Activated CD8-positive, alpha-beta memory T cell treated with anti-CD3 and anti-CD28 coated beads for 1 hour (primary cell): ENCODE results near the gene BRF1.
"Not testable (repeated sequence)": the region's sequence is repeated elsewhere in the genome, so short reads cannot be mapped to it uniquely, and the experiment has no call there.

Experiments used
- DNase-seq, 2 donors: peaks; one replicate each; pipeline ENCODE4 v3.0.0-alpha.2; 2020; ENCODE audit warnings: low read depth in 1 of 2; ENCODE audit errors: extremely low read depth in 1 of 2

The BRF1 gene

GRCh38 chr14:105292826-105293711 is 7.7 kb downstream of the BRF1 start:
- no peak for DNase-seq

- no peak for DNase-seq
Measured at GRCh38 chr14:105290621-105291346, 10.0 kb downstream of the BRF1 start.

- not testable (repeated sequence) for DNase-seq
Measured at GRCh38 chr14:105288936-105289335, 11.9 kb downstream of the BRF1 start.

- no peak for DNase-seq
Measured at GRCh38 chr14:105287249-105288102, 13.3 kb downstream of the BRF1 start.

- no peak for DNase-seq
Measured at GRCh38 chr14:105286759-105287144, 14.0 kb downstream of the BRF1 start.

- no peak for DNase-seq
Measured at GRCh38 chr14:105285174-105285573, 15.6 kb downstream of the BRF1 start.

GRCh38 chr14:105283899-105284298 is 16.9 kb downstream of the BRF1 start:
- DNase-seq, result no peak

- DNase-seq, result no peak
Measured at GRCh38 chr14:105283028-105283427, 17.8 kb downstream of the BRF1 start.

- DNase-seq, result no peak
Measured at GRCh38 chr14:105282098-105282725, 18.6 kb downstream of the BRF1 start.

- DNase-seq, result no peak
Measured at GRCh38 chr14:105281371-105282097, 19.3 kb downstream of the BRF1 start.

GRCh38 chr14:105280525-105280924 is 20.3 kb downstream of the BRF1 start:
- no peak for DNase-seq

- no peak for DNase-seq
Measured at GRCh38 chr14:105279642-105280361, 21.0 kb downstream of the BRF1 start.

- DNase-seq, result not testable (repeated sequence)
Measured at GRCh38 chr14:105277448-105277847, 23.4 kb downstream of the BRF1 start.

- no peak for DNase-seq
Measured at GRCh38 chr14:105275267-105275946, 25.4 kb downstream of the BRF1 start.

GRCh38 chr14:105274637-105275036 is 26.2 kb downstream of the BRF1 start:
- DNase-seq, result no peak

GRCh38 chr14:105273062-105273461 is 27.7 kb downstream of the BRF1 start:
- DNase-seq, result no peak

- no peak for DNase-seq
Measured at GRCh38 chr14:105272623-105273022, 28.2 kb downstream of the BRF1 start.

- DNase-seq, result no peak
Measured at GRCh38 chr14:105271224-105271890, 29.4 kb downstream of the BRF1 start.
